SK-N-SH (cell line): ENCODE measurements around the gene TMPRSS6. TPM values are rescaled to one million over a fixed set of nuclear protein-coding genes. Genes with fewer than 3 reads are reported as not detected.

Experiments used
- CTCF ChIA-PET: fragments of 300-600, 350-600 bp; formaldehyde crosslinking; extraction: SDS; loops from one replicate; lab custom pipeline; 2021; lab: Yijun Ruan, JAX
- POLR2A ChIA-PET: fragments of 350-600 bp; sonication (Branson Sonifier 250); formaldehyde crosslinking; extraction: SDS; loops from one replicate; lab custom pipeline; 2020; ENCODE audit warnings: antibody characterized with exemption, inconsistent platforms; lab: Yijun Ruan, JAX
- DNase-seq: peaks from one replicate; pipeline ENCODE4 v3.0.0; 2012
- H2AFZ ChIP-seq: fragments of 200-600 bp; sonication (generic); 2 replicates; pipeline ENCODE4 v1.8.1; 2016; ENCODE audit warnings: antibody characterized with exemption, mild to moderate bottlenecking, low read depth
- H3F3A ChIP-seq: fragments of 200-600 bp; sonication (generic); replicated peaks from 2 replicates; pipeline ENCODE3; 2016; ENCODE audit warnings: antibody characterized with exemption, mild to moderate bottlenecking; ENCODE audit not compliant: insufficient read depth
- H3K27ac ChIP-seq, 2 experiments: fragments of 200-500 bp in 1 of 2; fragments of 200-600 bp in 1 of 2; sonication (Bioruptor generic) in 1 of 2; sonication (generic), shearing (Covaris generic) in 1 of 2; 2 replicates each; pipeline versions ENCODE4 v1.5.1 to v1.6.1; 2014 to 2016; ENCODE audit warnings: low read depth in 2 of 2, inconsistent platforms in 1 of 2, low read length in 1 of 2, mild to moderate bottlenecking in 1 of 2, mixed read lengths in 1 of 2
- H3K27me3 ChIP-seq: fragments of 200-600 bp; sonication (generic), shearing (Covaris generic); 2 replicates; pipeline ENCODE4 v1.6.1; 2016; ENCODE audit warnings: mixed run types; ENCODE audit not compliant: insufficient read depth
- H3K36me3 ChIP-seq, 2 experiments: fragments of 200-500 bp in 1 of 2; fragments of 200-600 bp in 1 of 2; sonication (Bioruptor generic) in 1 of 2; sonication (generic) in 1 of 2; replicated peaks in 1 of 2; 2 replicates each; pipeline versions ENCODE3 to v1.5.1; 2014 to 2016; ENCODE audit warnings: low read length in 1 of 2, mild to moderate bottlenecking in 1 of 2; ENCODE audit not compliant: insufficient read depth in 2 of 2, control insufficient read depth in 1 of 2
- H3K4me1 ChIP-seq, 2 experiments: fragments of 200-500 bp in 1 of 2; fragments of 200-600 bp in 1 of 2; sonication (Bioruptor generic) in 1 of 2; sonication (generic), shearing (Covaris generic) in 1 of 2; 2 replicates each; pipeline versions ENCODE4 v1.5.1 to v1.6.1; 2014 to 2016; ENCODE audit warnings: low read depth in 1 of 2, low read length in 1 of 2, mixed run types in 1 of 2; ENCODE audit not compliant: insufficient read depth in 2 of 2, control insufficient read depth in 1 of 2
- H3K4me2 ChIP-seq: fragments of 200-600 bp; sonication (generic), shearing (Covaris generic); 2 replicates; pipeline ENCODE4 v1.6.1; 2017; ENCODE audit warnings: mixed run types
- H3K4me3 ChIP-seq, 2 experiments: fragments of 200-500 bp in 1 of 2; fragments of 200-600 bp in 1 of 2; sonication (Bioruptor generic) in 1 of 2; sonication (generic), shearing (Covaris generic) in 1 of 2; 2 replicates each; pipeline versions ENCODE4 v1.5.1 to v1.8.1; 2014 to 2016; ENCODE audit warnings: low read depth in 2 of 2, inconsistent platforms in 1 of 2, low read length in 1 of 2, mild to moderate bottlenecking in 1 of 2, mixed read lengths in 1 of 2, moderate library complexity in 1 of 2
- H3K79me2 ChIP-seq: fragments of 200-600 bp; sonication (generic); 2 replicates; pipeline ENCODE4 v1.8.1; 2017; ENCODE audit warnings: mild to moderate bottlenecking; ENCODE audit not compliant: insufficient read depth
- H3K9ac ChIP-seq: fragments of 200-600 bp; sonication (generic); 2 replicates; pipeline ENCODE4 v1.6.1; 2017; ENCODE audit warnings: mixed run types
- H3K9me2 ChIP-seq: fragments of 200-600 bp; sonication (generic); 2 replicates; pipeline ENCODE4 v1.6.1; 2017; ENCODE audit warnings: mixed run types
- H3K9me3 ChIP-seq: fragments of 200-600 bp; sonication (generic); 2 replicates; pipeline ENCODE4 v1.6.1; 2017; ENCODE audit warnings: mixed run types, mild to moderate bottlenecking, moderate library complexity
- H4K20me1 ChIP-seq: fragments of 200-600 bp; sonication (generic); 2 replicates; pipeline ENCODE4 v1.6.1; 2017; ENCODE audit warnings: mild to moderate bottlenecking, mixed run types; ENCODE audit not compliant: insufficient read depth
- ELF1 ChIP-seq: IDR thresholded peaks from 2 replicates; pipeline ENCODE4 v1.4.0; 2012
- EP300 ChIP-seq, 2 experiments: IDR thresholded peaks; 2 replicates each; pipeline versions ENCODE4 v1.4.0 to v1.6.1; 2012; ENCODE audit warnings: borderline replicate concordance in 1 of 2, low read depth in 1 of 2, low read length in 1 of 2
- EZH2phosphoT487 ChIP-seq: fragments of 200-600 bp; sonication (generic); IDR thresholded peaks from 2 replicates; pipeline ENCODE4 v1.6.1; 2017; ENCODE audit warnings: low read depth, mixed run types, mild to moderate bottlenecking, antibody characterized with exemption, moderate library complexity, borderline replicate concordance
- FOSL2 ChIP-seq: IDR thresholded peaks from 2 replicates; pipeline ENCODE4 v1.4.0; 2012; ENCODE audit warnings: low read depth, mild to moderate bottlenecking, moderate library complexity, borderline replicate concordance
- FOXJ3 ChIP-seq: sonication (generic); formaldehyde crosslinking; IDR thresholded peaks from 2 replicates; pipeline ENCODE4 v1.5.1; 2020; ENCODE audit warnings: mild to moderate bottlenecking, missing genetic modification reagents
- FOXM1 ChIP-seq: IDR thresholded peaks from 2 replicates; pipeline ENCODE4 v1.4.0; 2012; ENCODE audit warnings: low read depth, mild to moderate bottlenecking
- GABPA ChIP-seq: IDR thresholded peaks from 2 replicates; pipeline ENCODE4 v1.4.0; 2012; ENCODE audit warnings: low read depth, mild to moderate bottlenecking
- MEF2A ChIP-seq: IDR thresholded peaks from 2 replicates; pipeline ENCODE4 v1.4.0; 2012; ENCODE audit warnings: low read depth, borderline replicate concordance
- NRF1 ChIP-seq: IDR thresholded peaks from 2 replicates; pipeline ENCODE4 v1.6.1; 2012; ENCODE audit warnings: low read depth, mild to moderate bottlenecking, low read length
- PBX3 ChIP-seq: IDR thresholded peaks from 2 replicates; pipeline ENCODE4; 2012
- POLR2AphosphoS5 ChIP-seq: IDR thresholded peaks from 2 replicates; pipeline ENCODE4 v1.6.1; 2012; ENCODE audit warnings: low read depth, low read length
- RCOR1 ChIP-seq: fragments of 150-350 bp; IDR thresholded peaks from 2 replicates; pipeline ENCODE4 v1.6.1; 2017; ENCODE audit warnings: antibody characterized with exemption, low read length
- REST ChIP-seq: IDR thresholded peaks from 2 replicates; pipeline ENCODE4 v1.6.1; 2012; ENCODE audit warnings: mild to moderate bottlenecking, low read depth, low read length, moderate library complexity
- RFX5 ChIP-seq: IDR thresholded peaks from 2 replicates; pipeline ENCODE4 v1.6.1; 2012; ENCODE audit warnings: mild to moderate bottlenecking, improper control_type of control experiment, low read length
- TAF1 ChIP-seq: IDR thresholded peaks from 2 replicates; pipeline ENCODE4 v1.6.1; 2012; ENCODE audit warnings: low read depth, mild to moderate bottlenecking, low read length, moderate library complexity, borderline replicate concordance
- TCF12 ChIP-seq: IDR thresholded peaks from 2 replicates; pipeline ENCODE4 v1.4.0; 2012
- TEAD4 ChIP-seq: IDR thresholded peaks from 2 replicates; pipeline ENCODE4 v1.4.0; 2012; ENCODE audit warnings: mild to moderate bottlenecking, borderline replicate concordance; ENCODE audit not compliant: insufficient read depth
- USF1 ChIP-seq: IDR thresholded peaks from 2 replicates; pipeline ENCODE4 v1.4.0; 2012; ENCODE audit warnings: low read depth, borderline replicate concordance
- USF2 ChIP-seq: fragments of 150-350 bp; IDR thresholded peaks from 2 replicates; pipeline ENCODE4 v1.6.1; 2017; ENCODE audit warnings: antibody characterized with exemption, low read length, low read depth, borderline replicate concordance
- YY1 ChIP-seq: IDR thresholded peaks from 2 replicates; pipeline ENCODE4 v1.4.0; 2012; ENCODE audit warnings: low read depth, mild to moderate bottlenecking
- polyA plus RNA-seq, 3 experiments: library from polyadenylated mRNA; depleted of rRNA; stranded (reverse); fragments of >200 nt; gene quantifications; 2 replicates each; pipeline ENCODE4 v1.2.3, GENCODE V29; 2012

Gene TMPRSS6
- polyA plus RNA-seq, 1 of the 3 experiments (the other 2 are of a cell fraction): not detected

- TF ChIP-seq EP300 (IDR thresholded peaks at IDR 0.05; ENCODE audit: borderline replicate concordance in 1 of 2, low read depth in 1 of 2, low read length in 1 of 2) (no peak), ELF1 (no peak), RFX5 (no peak), NRF1 (no peak), TCF12 (no peak), MEF2A (no peak), PBX3 (no peak), USF1 (no peak), POLR2AphosphoS5 (no peak)
- Histone ChIP-seq H3K9ac (no peak overlapping the region), H3K27ac (no peak overlapping the region), H3K4me2 (no peak overlapping the region), H3K4me3 (no peak overlapping the region), H4K20me1 (no peaks in the 10 kb centered on the region), H2AFZ (no peak overlapping the region), H3K9me2 (no peaks in the 10 kb centered on the region), H3K36me3 (no peaks in the 10 kb centered on the region), H3K9me3 (no peaks in the 10 kb centered on the region), H3K4me1 (no peaks in the 10 kb centered on the region), H3K27me3 (no peaks in the 10 kb centered on the region), H3K79me2 (no peaks in the 10 kb centered on the region), H3F3A (no peaks in the 10 kb centered on the region)
- no peak for DNase-seq
- POLR2A ChIA-PET: no interaction called here
- CTCF ChIA-PET: interaction anchor here (0.8 kb wide), 1 partner anchor 14 kb away, joined by 3 read pairs; no protein-coding TSS in a partner anchor
Observed at GRCh38 chr22:37151401-37151800, 41.9 kb upstream of the TMPRSS6 start.

GRCh38 chr22:37150701-37151100 is 41.2 kb upstream of the TMPRSS6 start:
- DNase-seq: no peak
- Histone ChIP-seq H3K27ac (no peak overlapping the region), H3K9ac (no peak overlapping the region), H3K36me3 (no peaks in the 10 kb centered on the region), H4K20me1 (no peaks in the 10 kb centered on the region), H2AFZ (no peak overlapping the region), H3K79me2 (no peaks in the 10 kb centered on the region), H3K4me2 (no peak overlapping the region), H3K4me3 (no peak overlapping the region), H3F3A (no peaks in the 10 kb centered on the region), H3K9me2 (no peaks in the 10 kb centered on the region), H3K4me1 (no peaks in the 10 kb centered on the region), H3K27me3 (no peaks in the 10 kb centered on the region), H3K9me3 (no peaks in the 10 kb centered on the region)
- CTCF ChIA-PET: no interaction called here
- TF ChIP-seq FOXJ3 (no peak), GABPA (no peak), TEAD4 (no peak), TAF1 (no peak), FOXM1 (no peak), USF2 (no peak), YY1 (no peak), EZH2phosphoT487 (no peak), REST (no peak), FOSL2 (no peak), RCOR1 (no peak)
- POLR2A ChIA-PET: no interaction called here
